Astrocyte of the cerebellum (primary cell): ENCODE data around the gene CRYBB3.
A peak's percentile ranks its signal among the peaks of the same experiment; 100 is the strongest.
"Not testable (repeated sequence)": the region's sequence is repeated elsewhere in the genome, so short reads cannot be mapped to it uniquely, and the experiment has no call there.

Source experiments
- DNase-seq: peaks from one replicate; pipeline ENCODE4 v3.0.0-alpha.2; 2011; ENCODE audit warnings: low read depth
- H3K4me3 ChIP-seq: 2 replicates; pipeline ENCODE4 v1.5.1; 2011; ENCODE audit warnings: mild to moderate bottlenecking, low read depth, low read length, moderate library complexity
- in situ Hi-C: cut with HindIII; loops from 2 replicates; pipeline ENCODE4 v1.10.0; 2017; ENCODE audit warnings: low sequenced_read_pairs
- TF ChIP-seq, protein P1 (sequence below): IDR thresholded peaks from 2 replicates; pipeline ENCODE4 v1.5.1; 2012; ENCODE audit warnings: low read length, low read depth, moderate library complexity, mild to moderate bottlenecking; ENCODE audit errors: missing control alignments

Gene CRYBB3

DNA sequence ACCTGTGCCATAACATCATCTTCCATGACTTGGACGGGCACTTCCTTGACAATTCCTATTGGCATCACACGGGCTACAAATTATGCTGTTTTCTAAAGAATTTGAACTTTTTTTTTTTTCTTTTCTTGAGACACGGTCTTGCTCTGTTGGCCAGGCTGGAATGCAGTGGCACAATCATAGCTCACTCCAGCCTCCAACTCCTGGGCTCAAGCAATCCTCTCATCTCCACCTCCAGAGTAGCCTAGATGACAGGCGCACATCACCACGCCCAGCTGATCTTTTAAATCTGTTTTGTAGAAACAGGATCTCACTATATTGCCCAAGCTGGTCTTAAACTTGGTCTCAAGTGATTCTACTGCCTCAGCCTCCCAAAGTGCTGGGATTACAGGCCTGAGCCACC, 3.3 kb upstream of the CRYBB3 start:
- DNase-seq = no peak
- in situ Hi-C loops = no loop called here

DNA sequence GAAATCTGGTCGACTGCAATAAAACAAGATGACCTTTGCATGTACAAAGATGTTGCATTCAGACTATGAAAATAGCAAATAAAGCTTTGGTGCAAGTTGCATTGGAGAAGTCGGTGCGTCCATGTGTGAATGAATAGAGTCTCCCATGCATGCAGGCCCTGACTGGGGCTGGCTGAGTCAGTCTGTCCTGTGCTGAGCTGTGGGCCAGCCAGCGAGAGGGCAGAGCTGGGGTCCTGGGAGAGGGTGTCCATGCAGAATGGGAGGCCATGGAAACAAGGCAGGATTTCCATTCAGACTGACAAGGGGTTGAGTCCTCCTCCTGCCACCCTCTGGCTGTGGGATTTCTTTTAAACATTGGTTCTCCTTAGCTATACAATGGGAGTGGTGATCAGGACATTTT, 2.3 kb upstream of the CRYBB3 start:
- in situ Hi-C loops = no loop called here
- no peak for DNase-seq
- TF ChIP-seq, protein P1, sequence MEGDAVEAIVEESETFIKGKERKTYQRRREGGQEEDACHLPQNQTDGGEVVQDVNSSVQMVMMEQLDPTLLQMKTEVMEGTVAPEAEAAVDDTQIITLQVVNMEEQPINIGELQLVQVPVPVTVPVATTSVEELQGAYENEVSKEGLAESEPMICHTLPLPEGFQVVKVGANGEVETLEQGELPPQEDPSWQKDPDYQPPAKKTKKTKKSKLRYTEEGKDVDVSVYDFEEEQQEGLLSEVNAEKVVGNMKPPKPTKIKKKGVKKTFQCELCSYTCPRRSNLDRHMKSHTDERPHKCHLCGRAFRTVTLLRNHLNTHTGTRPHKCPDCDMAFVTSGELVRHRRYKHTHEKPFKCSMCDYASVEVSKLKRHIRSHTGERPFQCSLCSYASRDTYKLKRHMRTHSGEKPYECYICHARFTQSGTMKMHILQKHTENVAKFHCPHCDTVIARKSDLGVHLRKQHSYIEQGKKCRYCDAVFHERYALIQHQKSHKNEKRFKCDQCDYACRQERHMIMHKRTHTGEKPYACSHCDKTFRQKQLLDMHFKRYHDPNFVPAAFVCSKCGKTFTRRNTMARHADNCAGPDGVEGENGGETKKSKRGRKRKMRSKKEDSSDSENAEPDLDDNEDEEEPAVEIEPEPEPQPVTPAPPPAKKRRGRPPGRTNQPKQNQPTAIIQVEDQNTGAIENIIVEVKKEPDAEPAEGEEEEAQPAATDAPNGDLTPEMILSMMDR = no peak
- H3K4me3 ChIP-seq = no peak overlapping the region

More for the DNA sequence above, 3.3 kb upstream of the CRYBB3 start:
- no peak overlapping the region for H3K4me3 ChIP-seq
- TF ChIP-seq, protein P1 = no peak

DNA sequence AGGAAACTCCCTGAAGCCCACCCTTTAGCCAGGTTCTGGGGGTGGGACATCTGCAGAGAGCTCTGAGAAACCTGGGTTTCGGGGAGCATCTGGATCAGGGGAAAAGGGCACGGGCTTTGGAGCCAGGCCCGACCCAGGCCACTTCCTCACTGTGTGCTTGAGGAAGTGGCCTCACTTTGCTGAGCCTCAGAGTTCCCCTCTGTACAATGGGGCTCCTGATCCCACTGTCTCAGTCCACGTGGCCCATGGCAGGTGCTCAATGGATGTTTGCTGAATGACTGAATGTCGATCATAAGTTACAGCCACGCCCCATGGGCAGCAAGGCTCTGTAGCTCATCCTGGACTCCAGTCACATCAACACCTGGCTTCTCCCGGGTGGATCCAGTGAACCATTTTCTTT, 1.3 kb downstream of the CRYBB3 start:
- in situ Hi-C loops = no loop called here
- H3K4me3 ChIP-seq = no peak overlapping the region
- no peak for DNase-seq
- TF ChIP-seq, protein P1 = no peak

DNA sequence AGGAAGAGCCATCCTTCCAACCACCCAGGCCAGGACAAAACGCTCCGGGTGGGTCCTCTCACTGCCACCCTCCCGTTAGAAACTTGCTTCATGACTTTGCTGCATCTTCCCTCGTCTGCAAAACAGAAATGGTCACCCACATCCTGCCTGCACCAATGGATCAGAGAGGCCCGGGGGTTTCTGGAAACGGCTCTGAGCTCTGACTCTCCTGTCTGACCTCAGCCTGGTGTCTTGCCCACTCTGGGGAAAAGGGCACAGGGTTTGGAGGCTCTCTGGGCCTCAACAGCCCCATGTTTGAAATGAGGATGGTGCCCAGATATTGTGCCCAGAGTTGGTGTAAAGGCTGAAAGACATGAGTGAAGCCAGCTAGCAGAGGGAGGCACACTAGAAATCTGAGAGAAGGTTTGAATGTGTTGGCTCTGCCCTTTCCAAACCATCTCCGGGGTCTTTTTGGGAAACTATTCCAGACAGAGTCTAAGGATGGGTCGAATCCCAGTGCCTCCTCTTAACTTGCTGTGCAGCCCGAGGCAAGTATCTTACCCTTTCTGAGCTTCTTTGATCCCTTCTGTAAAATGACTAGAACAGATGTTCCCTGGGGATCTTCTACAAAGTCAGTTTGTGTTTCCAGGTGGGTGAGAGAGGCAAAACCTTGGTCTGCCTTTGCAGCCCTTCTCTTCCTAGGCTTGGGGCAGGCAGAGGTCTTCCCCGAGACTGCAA, 2.1 kb downstream of the CRYBB3 start:
- TF ChIP-seq, protein P1 = no peak
- in situ Hi-C loops = no loop called here
- no peak for DNase-seq
- no peak overlapping the region for H3K4me3 ChIP-seq

DNA sequence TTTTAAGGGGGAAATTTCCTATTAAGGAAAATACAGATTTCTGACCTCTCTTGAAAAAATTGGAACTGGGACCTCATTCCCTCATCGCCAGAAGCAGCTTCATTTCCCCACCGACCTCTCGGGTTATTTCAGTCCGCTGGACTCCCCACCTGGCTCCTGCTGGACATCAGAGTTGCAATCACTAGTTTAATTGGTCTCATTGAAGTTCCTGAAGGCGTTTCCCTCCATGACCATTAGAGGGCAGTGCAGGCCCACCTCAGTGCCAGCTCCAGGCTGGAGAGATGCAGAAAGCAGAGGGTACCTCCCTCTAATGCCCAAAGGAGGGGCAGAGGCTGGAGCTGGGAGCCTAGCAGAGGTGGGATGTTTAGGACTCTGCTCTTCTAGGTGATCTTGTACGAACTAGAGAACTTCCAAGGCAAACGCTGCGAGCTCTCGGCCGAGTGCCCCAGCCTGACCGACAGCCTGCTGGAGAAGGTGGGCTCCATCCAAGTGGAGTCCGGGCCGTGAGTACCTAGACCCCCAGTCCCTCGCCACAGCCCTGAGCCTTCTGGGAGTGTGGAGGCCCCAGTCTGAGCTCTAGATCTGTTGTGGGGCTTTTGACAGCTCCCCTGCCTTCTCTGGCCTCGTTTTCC, 2.7 kb downstream of the CRYBB3 start:
- in situ Hi-C loops = no loop called here
- no peak overlapping the region for H3K4me3 ChIP-seq
- TF ChIP-seq, protein P1 = peak; percentile 97
- DNase-seq = peak; percentile 22

DNA sequence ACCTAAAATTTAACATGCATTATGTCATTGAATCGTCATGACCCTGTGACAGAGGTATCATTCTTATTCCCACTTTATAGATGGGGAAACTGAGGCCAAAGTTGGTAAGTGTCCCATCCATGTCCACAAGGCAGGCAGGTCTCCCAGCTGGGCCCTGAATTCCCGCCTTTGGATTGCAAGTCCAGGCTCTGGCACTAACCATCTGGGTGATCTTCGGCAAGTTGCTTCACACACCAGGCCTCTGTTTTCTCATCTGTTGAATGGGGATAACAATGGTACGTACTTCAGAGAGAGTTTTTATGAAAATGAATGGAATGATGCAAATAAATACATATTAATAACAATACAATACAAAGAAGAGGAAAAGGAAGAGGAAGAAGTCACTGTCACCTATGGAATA, 3.4 kb downstream of the CRYBB3 start:
- no peak for DNase-seq
- TF ChIP-seq, protein P1 = no peak
- H3K4me3 ChIP-seq = no peak overlapping the region
- in situ Hi-C loops = no loop called here

DNA sequence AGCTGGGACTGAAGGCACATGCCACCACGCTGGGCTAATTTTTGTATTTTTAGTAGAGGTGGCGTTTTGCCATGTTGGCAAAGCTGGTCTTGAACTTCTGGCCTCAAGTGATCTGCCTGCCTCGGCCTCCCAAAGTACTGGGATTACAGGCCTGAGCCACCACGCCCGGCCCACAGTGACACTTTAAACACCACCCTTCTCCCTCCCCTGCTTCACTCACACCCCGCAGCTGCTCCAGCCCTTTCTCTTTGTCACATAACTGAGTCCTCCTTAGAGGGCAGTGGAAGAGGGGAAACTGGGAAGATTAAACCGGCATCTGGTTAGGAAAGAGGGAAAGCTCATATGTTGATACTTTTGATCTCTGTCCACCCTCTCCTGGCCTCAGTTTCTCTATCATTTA, 4.9 kb downstream of the CRYBB3 start:
- H3K4me3 ChIP-seq, in situ Hi-C loops, DNase-seq: not testable (repeated sequence)
